NCI-H146 treated with DMSO at 0.1 percent for 48 hours (cell line): ENCODE data around the gene EMP3.

Experiments
- DNase-seq: peaks from one replicate; lab custom pipeline; 2025; ENCODE audit not compliant: unreplicated experiment; lab: John Stamatoyannopoulos, UW

EMP3 gene

DNA sequence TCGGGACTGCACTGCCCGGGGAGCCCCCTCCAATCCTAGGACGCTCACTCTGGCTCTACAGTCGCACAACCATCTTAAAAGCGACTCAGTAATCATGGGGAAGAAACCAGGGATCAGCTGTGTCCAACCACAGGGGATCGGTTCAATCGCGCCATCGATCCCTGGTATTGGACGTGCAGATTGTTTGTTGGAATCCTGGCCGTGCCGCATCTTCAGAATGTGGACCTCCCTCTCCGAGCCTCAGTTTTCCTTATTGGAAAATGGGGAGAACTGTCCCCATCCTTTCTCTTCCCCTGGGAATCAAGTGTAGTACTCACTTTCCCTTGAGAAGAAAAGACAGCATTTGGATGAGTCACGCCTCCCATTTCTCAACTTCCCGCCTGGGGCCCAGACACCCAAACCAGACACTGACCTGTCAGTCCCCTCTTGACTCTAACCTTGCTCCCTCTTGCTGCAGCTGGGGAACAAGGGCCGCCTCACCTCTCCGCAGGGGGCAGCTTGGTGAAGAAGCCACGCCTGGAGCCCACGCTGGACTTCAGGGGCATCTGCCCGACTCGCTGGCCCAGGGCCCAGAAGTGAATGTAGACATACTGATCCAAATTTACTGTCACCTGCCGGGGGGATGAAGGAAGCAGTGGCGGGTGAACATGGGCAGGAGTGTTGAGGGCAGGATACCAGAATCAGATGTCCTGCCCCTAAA, 17.6 kb downstream of the EMP3 start:
- no peak for DNase-seq

DNA sequence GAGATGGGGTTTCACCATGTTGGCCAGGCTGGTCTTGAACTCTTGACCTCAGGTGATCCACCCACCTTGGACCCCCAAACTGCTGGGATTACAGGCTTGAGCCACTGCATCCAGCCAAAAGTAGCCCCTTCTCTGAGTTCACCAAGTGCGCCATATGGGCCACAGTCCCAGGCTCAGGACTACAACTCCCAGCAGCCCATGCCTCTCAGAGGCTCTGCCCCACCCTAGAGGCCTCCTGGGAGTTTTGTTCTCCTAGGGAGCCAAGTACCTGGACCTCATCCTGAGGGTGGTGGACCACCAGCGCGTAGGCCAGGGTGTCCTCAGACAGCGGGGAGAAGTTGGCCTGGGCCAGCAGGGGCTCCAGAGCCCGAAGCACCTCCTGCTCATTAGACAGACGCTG, 19.5 kb downstream of the EMP3 start:
- no peak for DNase-seq

- DNase-seq: no peak
These were observed 20.8 kb downstream of the EMP3 start for GRCh38 chr19:48346191-48346590.

- no peak for DNase-seq
These were observed 22.7 kb downstream of the EMP3 start for GRCh38 chr19:48348045-48348444.

DNA sequence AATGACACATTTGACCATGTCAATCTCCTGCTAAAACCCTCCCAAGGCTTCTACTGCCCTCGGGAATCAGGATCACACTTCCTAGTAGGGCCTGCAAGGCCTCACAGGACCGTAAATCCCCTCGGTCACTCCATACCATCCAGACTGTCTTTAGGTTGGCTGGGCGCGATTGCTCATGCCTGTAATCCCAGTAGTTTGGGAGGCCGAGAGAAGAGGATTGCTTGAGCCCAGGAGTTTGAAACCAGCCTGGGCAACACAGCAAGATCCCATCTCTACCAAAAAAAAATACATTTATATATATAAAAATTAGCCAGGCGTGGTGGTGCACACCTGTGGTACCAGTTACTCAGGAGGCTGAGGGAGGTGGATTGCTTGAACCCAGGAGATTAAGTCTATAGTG, 23.4 kb downstream of the EMP3 start:
- DNase-seq: no peak

DNA sequence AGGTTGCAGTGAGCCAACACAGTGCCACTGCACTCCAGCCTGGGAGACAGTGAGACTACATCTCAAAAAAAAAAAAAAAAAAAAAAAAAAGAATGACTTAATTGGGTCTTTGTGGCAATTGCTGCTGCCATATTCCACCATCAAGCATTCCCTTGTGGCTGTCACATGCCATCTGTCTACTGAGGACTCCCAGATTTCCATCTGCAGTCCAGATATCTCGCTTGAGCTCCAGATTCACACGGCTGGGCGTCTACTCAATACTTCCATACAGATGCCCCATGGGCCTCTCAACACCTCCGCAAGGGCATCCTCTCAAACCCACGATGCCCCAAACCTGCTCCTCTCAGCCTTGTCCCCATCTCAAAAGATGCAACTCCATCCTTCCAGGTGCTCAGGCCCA, 25.5 kb downstream of the EMP3 start:
- DNase-seq: no peak

DNA sequence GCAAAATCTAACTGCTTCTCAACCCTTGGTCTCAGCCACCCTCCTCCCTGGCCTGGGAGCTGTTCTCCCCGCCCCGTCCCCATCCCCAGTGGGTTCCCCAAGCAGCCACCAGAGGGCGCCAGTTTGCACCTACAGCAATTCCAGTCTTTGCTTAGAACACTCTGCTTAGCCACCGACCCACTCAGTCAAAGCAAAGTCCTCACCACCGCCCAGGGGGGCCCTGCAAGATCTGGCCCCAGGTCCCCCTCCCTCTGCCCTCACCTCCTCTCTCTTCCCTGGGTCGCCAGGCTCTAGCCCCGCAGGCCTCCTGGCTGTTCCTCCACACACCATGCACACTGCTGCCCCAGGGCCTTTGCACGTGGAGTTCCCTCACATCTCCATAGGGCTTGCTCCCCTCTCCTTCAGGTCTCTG, 26.0 kb downstream of the EMP3 start:
- peak; percentile 42 for DNase-seq

GRCh38 chr19:48353677-48354076, 28.3 kb downstream of the EMP3 start:
- DNase-seq: no peak

DNA sequence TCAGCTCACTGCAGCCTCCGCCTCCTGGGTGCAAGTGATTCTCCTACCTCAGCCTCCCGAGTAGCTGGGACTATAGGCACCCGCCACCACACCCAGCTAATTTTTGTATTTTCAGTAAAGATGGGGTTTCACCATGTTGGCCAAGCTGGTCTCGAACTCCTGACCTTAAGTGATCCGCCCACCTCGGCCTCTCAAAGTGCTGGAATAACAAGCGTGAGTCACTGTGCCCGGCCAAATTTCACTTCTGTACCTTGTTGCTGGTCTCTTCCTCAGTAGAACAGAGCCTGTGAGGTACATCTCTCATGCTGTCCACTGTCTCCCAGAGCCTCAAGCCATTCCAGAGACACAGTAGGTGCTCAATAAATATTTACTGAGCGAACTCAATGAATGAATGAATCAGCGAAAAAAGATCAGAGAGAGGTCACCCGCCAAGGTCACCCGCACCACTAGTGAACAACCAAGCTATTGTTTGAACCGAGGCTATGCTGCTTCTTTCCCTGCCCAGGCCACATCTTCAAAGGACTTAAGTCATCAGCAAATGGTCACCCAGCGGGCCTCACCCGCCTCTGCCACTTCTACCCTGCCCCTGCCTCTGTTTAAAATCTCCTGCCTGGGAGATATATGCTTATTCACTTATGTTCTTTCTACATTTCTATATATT, 29.1 kb downstream of the EMP3 start:
- peak; percentile 46 for DNase-seq

GRCh38 chr19:48355365-48355954, 30.1 kb downstream of the EMP3 start:
- no peak for DNase-seq

- DNase-seq: no peak
These were observed 33.8 kb downstream of the EMP3 start for GRCh38 chr19:48359123-48359522.

GRCh38 chr19:48361912-48362311, 36.6 kb downstream of the EMP3 start:
- no peak for DNase-seq

DNA sequence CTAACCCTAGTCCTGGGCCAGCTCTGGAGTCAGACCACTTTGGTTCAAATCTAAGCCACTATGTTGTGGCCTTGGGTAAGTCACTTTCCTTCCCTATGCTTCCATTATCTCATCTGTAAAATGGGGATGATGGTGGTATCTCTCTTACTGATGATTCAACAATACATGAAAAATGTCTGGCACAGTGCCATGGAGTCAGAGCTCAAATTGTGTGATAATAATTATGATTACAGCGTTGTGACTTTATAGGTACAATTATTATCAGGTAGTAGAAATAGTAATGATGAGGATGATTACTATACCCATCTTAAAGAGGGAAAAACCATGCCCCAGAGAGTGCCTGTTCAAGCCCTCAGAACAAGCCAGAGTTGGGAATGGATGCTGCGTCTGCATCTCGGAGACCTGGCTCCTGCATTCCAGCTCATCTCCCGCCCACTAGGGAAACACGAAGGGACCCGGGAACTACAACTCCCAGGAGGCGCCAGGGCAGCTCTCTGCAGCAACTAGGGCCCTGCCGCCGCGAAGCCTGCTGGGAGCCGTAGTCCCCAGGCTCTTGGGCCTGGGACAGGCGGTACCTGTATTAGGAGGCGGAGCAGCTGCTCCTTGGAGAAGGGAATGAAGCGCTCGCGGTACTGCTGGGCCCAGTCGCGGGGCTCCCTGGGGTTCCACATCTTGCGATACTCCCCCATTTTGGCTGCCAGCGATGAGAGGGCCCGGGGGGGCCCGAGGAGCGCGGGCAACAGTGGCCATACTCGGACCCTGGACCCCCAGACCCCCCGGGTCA, 37.6 kb downstream of the EMP3 start:
- DNase-seq: peak; percentile 98

GRCh38 chr19:48363500-48363809, 38.1 kb downstream of the EMP3 start:
- DNase-seq: no peak

DNA sequence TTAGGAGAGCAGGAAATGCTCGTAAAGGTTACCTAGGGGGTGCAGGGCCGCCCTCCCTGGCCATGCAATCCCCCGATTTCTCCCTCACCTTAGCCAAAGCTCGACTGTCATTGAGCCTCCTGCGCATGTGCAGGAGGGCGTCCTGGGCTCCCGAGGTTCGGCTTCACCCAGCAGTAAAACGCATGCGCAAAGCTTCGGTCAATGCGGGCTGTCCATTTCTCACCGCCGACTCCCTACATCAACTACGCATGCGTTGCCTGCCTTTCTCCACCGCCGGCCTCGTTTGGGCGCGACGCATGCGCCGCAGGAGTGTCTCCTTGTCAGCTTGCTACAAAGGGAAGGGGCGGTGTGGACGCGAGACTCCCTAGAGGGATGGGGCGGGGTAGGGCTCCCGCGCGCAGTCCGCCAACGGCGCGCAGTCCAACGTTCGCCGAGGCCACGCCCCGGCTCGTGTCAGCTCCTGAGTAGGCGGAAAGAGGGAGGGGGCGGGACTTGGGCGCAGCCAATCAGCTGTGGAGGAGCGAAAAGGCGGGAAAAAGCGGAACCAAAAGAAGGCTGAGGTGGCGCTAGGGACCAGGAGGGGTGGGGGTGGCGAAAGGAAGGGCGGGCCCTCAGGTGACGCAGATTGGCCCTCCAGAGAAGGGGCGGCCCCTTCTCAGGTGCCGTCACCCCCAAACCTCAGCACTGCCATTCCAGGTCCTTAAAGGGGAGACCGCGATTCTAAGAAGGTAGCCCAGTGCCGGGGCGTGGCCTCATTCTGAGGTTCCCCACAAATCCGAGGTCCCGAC, 38.7 kb downstream of the EMP3 start, which contains the start of the genes SYNGR4 and TMEM143:
SYNGR4 (plus strand) TSS at position 558 of the 788 bp plus-strand sequence. CDS start 1,476 bp downstream, outside the sequence.
TMEM143 (minus strand) TSS at position 131 of the 788 bp plus-strand sequence; CDS start at position 111, 20 bp downstream.
- DNase-seq: peak; percentile 99

- DNase-seq: no peak
These were observed 39.4 kb downstream of the EMP3 start for GRCh38 chr19:48364598-48365348.

DNA sequence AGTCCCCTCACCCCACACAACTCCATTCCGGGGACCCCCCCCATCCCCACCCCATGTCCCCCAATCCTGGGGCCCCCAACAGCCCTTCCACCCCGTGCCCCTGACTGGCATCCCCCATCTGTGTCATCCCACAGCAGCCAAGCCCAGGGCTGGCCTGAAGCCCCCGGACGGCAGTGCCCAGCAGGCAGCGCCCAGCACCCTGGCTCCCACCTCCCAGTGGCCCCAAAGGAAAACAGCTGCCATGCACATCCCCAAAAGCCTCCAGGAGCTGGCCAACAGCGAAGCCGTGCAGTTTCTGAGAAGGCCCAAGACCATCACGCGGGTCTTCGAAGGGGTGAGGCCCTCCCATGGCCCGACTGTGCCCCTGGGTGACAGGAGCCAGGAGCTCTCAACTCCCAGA, 40.2 kb downstream of the EMP3 start:
- DNase-seq: no peak

DNA sequence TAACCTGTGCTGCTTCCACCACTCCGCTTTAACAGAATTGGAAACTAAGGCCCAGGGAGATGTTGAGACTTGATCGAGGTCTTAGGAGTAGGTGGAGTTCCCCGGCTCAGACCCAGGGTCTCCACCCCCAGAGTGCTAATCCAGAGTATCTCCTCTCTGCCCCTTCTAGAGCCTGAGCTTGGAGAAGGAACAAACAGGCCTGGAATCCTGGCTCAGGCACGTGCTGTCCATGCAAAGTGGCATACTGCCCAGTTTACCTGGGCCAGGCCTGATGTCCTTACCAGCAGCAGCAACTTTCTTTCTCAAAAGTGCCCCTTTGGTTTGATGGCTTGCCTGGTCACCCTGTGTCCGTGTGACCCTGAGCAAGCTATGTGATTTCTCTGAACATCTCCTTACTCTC, 42.5 kb downstream of the EMP3 start:
- DNase-seq: no peak

DNA sequence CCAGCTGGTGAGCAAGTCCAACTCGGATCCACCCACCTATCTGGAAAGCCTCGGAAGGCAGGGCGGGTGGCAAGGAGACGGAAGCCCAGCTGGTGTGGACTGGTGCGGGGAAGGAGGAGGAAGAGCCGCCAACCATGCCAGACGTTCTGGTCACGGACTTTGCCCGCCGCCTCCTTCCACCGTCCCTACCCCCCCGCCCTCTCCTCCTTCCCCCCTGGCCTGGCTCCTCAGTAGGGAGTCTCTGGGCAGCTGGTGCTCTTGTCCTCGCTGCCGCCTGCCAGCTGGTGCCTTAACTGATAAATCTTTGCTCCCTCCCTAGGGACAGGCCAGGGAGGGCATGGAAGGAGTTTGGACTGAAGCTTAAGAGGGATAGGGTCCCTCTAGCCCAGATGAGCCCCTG, 43.6 kb downstream of the EMP3 start:
- DNase-seq: peak; percentile 71

DNA sequence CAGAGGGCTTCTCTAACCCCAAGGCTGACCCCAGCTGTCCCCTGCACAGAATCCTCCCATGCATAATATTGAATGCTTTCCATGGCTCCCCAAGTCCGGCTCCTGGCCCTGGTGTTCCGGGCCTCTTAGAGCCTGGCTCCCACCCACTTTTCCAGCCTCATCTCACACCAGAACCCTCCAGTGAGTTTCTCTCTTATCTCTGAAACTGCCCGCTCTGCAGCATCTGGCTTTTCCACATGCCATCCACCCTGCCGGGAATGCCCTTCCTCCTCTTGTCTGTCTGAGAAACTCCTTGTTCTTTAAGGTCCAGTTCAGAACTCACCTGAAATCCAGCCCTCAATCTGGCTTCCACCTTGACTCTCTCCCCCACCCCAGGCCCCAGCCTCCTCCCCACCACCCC, 45.6 kb downstream of the EMP3 start:
- no peak for DNase-seq
